G401.6 (cell line): ENCODE measurements around the gene SLC6A13.
"Not testable (repeated sequence)": the region's sequence is repeated elsewhere in the genome, so short reads cannot be mapped to it uniquely, and the experiment has no call there.

Source experiments
- FAIRE-seq: peaks from 2 replicates; lab custom pipeline; 2012; peaks lifted over from hg19 to GRCh38; lab: Jason Lieb, UNC

SLC6A13 gene

GRCh38 chr12:232731-233614 lies 29.7 kb downstream of the SLC6A13 start:
- no peak for FAIRE-seq

GRCh38 chr12:230925-231671 lies 31.5 kb downstream of the SLC6A13 start:
- FAIRE-seq: no peak

- FAIRE-seq: no peak
Measured at GRCh38 chr12:229441-230191, 33.0 kb downstream of the SLC6A13 start.

GRCh38 chr12:228846-229200 lies 33.8 kb downstream of the SLC6A13 start:
- FAIRE-seq: no peak

GRCh38 chr12:227923-228845 lies 34.5 kb downstream of the SLC6A13 start:
- no peak for FAIRE-seq

- no peak for FAIRE-seq
Measured at GRCh38 chr12:227286-227915, 35.2 kb downstream of the SLC6A13 start.

- FAIRE-seq: no peak
Measured at GRCh38 chr12:226401-226800, 36.2 kb downstream of the SLC6A13 start.

- FAIRE-seq: no peak
Measured at GRCh38 chr12:225012-225411, 37.6 kb downstream of the SLC6A13 start.

- FAIRE-seq: no peak
Measured at GRCh38 chr12:224330-224729, 38.3 kb downstream of the SLC6A13 start.

- FAIRE-seq: no peak
Measured at GRCh38 chr12:223841-224240, 38.8 kb downstream of the SLC6A13 start.

- FAIRE-seq: no peak
Measured at GRCh38 chr12:221736-222135, 40.9 kb downstream of the SLC6A13 start.

GRCh38 chr12:220946-221550 lies 41.6 kb downstream of the SLC6A13 start:
- no peak for FAIRE-seq

- no peak for FAIRE-seq
Measured at GRCh38 chr12:220491-220890, 42.1 kb downstream of the SLC6A13 start.

- no peak for FAIRE-seq
Measured at GRCh38 chr12:219891-220352, 42.7 kb downstream of the SLC6A13 start.

GRCh38 chr12:218728-219590 lies 43.7 kb downstream of the SLC6A13 start:
- no peak for FAIRE-seq

GRCh38 chr12:218221-218620 lies 44.4 kb downstream of the SLC6A13 start:
- no peak for FAIRE-seq

GRCh38 chr12:217029-217428 lies 45.6 kb downstream of the SLC6A13 start:
- not testable (repeated sequence) for FAIRE-seq

- FAIRE-seq: no peak
Measured at GRCh38 chr12:215116-215515, 47.5 kb downstream of the SLC6A13 start.

GRCh38 chr12:214003-214741 lies 48.5 kb downstream of the SLC6A13 start, which contains the start of gene SLC6A12:
Gene SLC6A12, minus strand, starts transcription at chr12:214157. Its CDS starts 4,171 bp downstream, at chr12:209986.
- FAIRE-seq: no peak
